LNCAP (cell line): ENCODE measurements around the gene OTUD1.

Source experiments
- CTCF ChIP-seq: fragments of 450-650 bp; IDR thresholded peaks from 2 replicates; pipeline ENCODE4 v1.5.1; 2017; ENCODE audit warnings: mild to moderate bottlenecking

OTUD1 gene

GRCh38 chr10:23453465-23453864, 14.6 kb downstream of the OTUD1 start:
- no peak for TF ChIP-seq CTCF

- no peak for TF ChIP-seq CTCF
Measured at GRCh38 chr10:23457632-23458417, 18.9 kb downstream of the OTUD1 start.

GRCh38 chr10:23459308-23459939, 20.5 kb downstream of the OTUD1 start:
- TF ChIP-seq CTCF, result no peak

GRCh38 chr10:23461557-23461956, 22.7 kb downstream of the OTUD1 start:
- no peak for TF ChIP-seq CTCF

GRCh38 chr10:23467012-23467411, 28.1 kb downstream of the OTUD1 start:
- no peak for TF ChIP-seq CTCF

- no peak for TF ChIP-seq CTCF
Measured at GRCh38 chr10:23467548-23467947, 28.7 kb downstream of the OTUD1 start.

- TF ChIP-seq CTCF, result no peak
Measured at GRCh38 chr10:23469596-23470237, 30.8 kb downstream of the OTUD1 start.
